Fibroblast of skin of left biceps (primary cell): ENCODE data around the gene CD244.
"Not testable (repeated sequence)": the region's sequence is repeated elsewhere in the genome, so short reads cannot be mapped to it uniquely, and the experiment has no call there.

Experiments used
- DNase-seq, 2 experiments: peaks; one replicate each; pipeline ENCODE4 v3.0.0-alpha.2; 2013; ENCODE audit warnings: low read depth in 2 of 2

Gene CD244

GRCh38 chr1:160862203-160863060 lies at the start of gene CD244:
Gene CD244, minus strand, starts transcription at chr1:160862887. Its CDS starts 210 bp downstream, at chr1:160862677.
- no peak for DNase-seq

- no peak for DNase-seq
Measured at GRCh38 chr1:160911925-160912324, 49.2 kb upstream of the CD244 start.

- no peak for DNase-seq
Measured at GRCh38 chr1:160911441-160911840, 48.8 kb upstream of the CD244 start.

GRCh38 chr1:160910170-160910750 lies 47.6 kb upstream of the CD244 start:
- no peak for DNase-seq

- no peak for DNase-seq
Measured at GRCh38 chr1:160907976-160908375, 45.3 kb upstream of the CD244 start.

GRCh38 chr1:160905617-160905989 lies 42.9 kb upstream of the CD244 start:
- DNase-seq = no peak

GRCh38 chr1:160904783-160905616 lies 42.3 kb upstream of the CD244 start:
- no peak for DNase-seq

- DNase-seq = not testable (repeated sequence)
Measured at GRCh38 chr1:160902251-160902650, 39.6 kb upstream of the CD244 start.

- no peak for DNase-seq
Measured at GRCh38 chr1:160901768-160902167, 39.1 kb upstream of the CD244 start.

- DNase-seq = not testable (repeated sequence)
Measured at GRCh38 chr1:160900683-160901082, 38.0 kb upstream of the CD244 start.

- not testable (repeated sequence) for DNase-seq
Measured at GRCh38 chr1:160894368-160895135, 31.9 kb upstream of the CD244 start.

- no peak for DNase-seq
Measured at GRCh38 chr1:160891474-160891873, 28.8 kb upstream of the CD244 start.

GRCh38 chr1:160888926-160889325 lies 26.2 kb upstream of the CD244 start:
- no peak for DNase-seq

GRCh38 chr1:160887071-160887470 lies 24.4 kb upstream of the CD244 start:
- no peak for DNase-seq

GRCh38 chr1:160885042-160885441 lies 22.4 kb upstream of the CD244 start, which contains the start of gene ITLN1:
Gene ITLN1, minus strand, starts transcription at chr1:160885180. Its CDS starts 303 bp downstream, at chr1:160884877.
- no peak for DNase-seq

GRCh38 chr1:160884579-160884978 lies 21.9 kb upstream of the CD244 start:
- DNase-seq = no peak

- no peak for DNase-seq
Measured at GRCh38 chr1:160883581-160884513, 21.2 kb upstream of the CD244 start.

GRCh38 chr1:160882582-160882981 lies 19.9 kb upstream of the CD244 start:
- DNase-seq = no peak

GRCh38 chr1:160881264-160881663 lies 18.6 kb upstream of the CD244 start:
- DNase-seq = not testable (repeated sequence)

GRCh38 chr1:160880216-160880615 lies 17.5 kb upstream of the CD244 start:
- DNase-seq = no peak
